IMR-90 (cell line): ENCODE results near the gene SPHK2. TPM values are rescaled to one million over a fixed set of nuclear protein-coding genes. Genes with fewer than 3 reads are reported as not detected.
A peak's percentile ranks its signal among the peaks of the same experiment; 100 is the strongest.

ENCODE experiments used
- ATAC-seq: fragments of 200-7000 bp; cut with Tn5 transposase; 2 replicates; pipeline ENCODE4 v1.9.1; 2020; ENCODE audit warnings: low read depth, mild to moderate bottlenecking, moderate library complexity
- BruUV-seq: library from RNA; stranded (reverse); fragments of 400-500 nt; replicated peaks from 2 replicates; lab custom pipeline; 2021; lab: Mats Ljungman, UMichigan
- CTCF ChIA-PET: fragments of 300-600 bp; formaldehyde crosslinking; extraction: SDS; loops from one replicate; lab custom pipeline; 2021; ENCODE audit warnings: antibody characterized with exemption; lab: Yijun Ruan, JAX
- POLR2A ChIA-PET: fragments of 300-600 bp; sonication (Branson Sonifier 250); formaldehyde crosslinking; loops from one replicate; lab custom pipeline; 2022; ENCODE audit warnings: antibody characterized with exemption; ENCODE audit not compliant: unreplicated experiment; lab: Charles Lee
- DNase-seq: peaks from one replicate; pipeline ENCODE4 v3.0.0; 2013
- H2AFZ ChIP-seq: replicated peaks from 2 replicates; pipeline ENCODE3; 2013; ENCODE audit warnings: low read length, mild to moderate bottlenecking; ENCODE audit not compliant: poor library complexity
- H2AK5ac ChIP-seq: 2 replicates; pipeline ENCODE4 v1.6.1; 2013; ENCODE audit warnings: low read depth, low read length, inconsistent platforms
- H2AK9ac ChIP-seq: replicated peaks from 2 replicates; pipeline ENCODE3; 2013; ENCODE audit warnings: mild to moderate bottlenecking, low read depth, low read length, moderate library complexity; ENCODE audit not compliant: poor library complexity
- H2BK120ac ChIP-seq: 2 replicates; pipeline ENCODE4 v1.6.1; 2013; ENCODE audit warnings: low read depth, low read length, inconsistent platforms
- H2BK15ac ChIP-seq: 3 replicates; pipeline ENCODE4 v1.6.1; 2013; ENCODE audit warnings: low read depth, low read length, inconsistent platforms
- H2BK20ac ChIP-seq: 2 replicates; pipeline ENCODE4 v1.6.1; 2013; ENCODE audit warnings: low read depth, mild to moderate bottlenecking, inconsistent platforms, low read length, moderate library complexity
- H2BK5ac ChIP-seq: 2 replicates; pipeline ENCODE4 v1.6.1; 2013; ENCODE audit warnings: mild to moderate bottlenecking, low read depth, low read length, inconsistent platforms; ENCODE audit not compliant: poor library complexity, severe bottlenecking
- H3K14ac ChIP-seq: replicated peaks from 2 replicates; pipeline ENCODE4 v1.6.1; 2013; ENCODE audit warnings: low read depth, low read length, inconsistent platforms
- H3K18ac ChIP-seq: 2 replicates; pipeline ENCODE4 v1.6.1; 2013; ENCODE audit warnings: low read depth, low read length, control low read depth
- H3K23ac ChIP-seq: 2 replicates; pipeline ENCODE4 v1.6.1; 2013; ENCODE audit warnings: low read depth, low read length, inconsistent platforms
- H3K27ac ChIP-seq: 2 replicates; pipeline ENCODE4 v1.5.1; 2013; ENCODE audit warnings: mild to moderate bottlenecking, control low read depth, low read length; ENCODE audit not compliant: insufficient read depth
- H3K27me3 ChIP-seq: 2 replicates; pipeline ENCODE4 v1.6.1; 2013; ENCODE audit warnings: low read length; ENCODE audit not compliant: control insufficient read depth, insufficient read depth
- H3K36me3 ChIP-seq: 2 replicates; pipeline ENCODE4 v1.6.1; 2013; ENCODE audit warnings: low read length, mixed read lengths; ENCODE audit not compliant: control insufficient read depth, insufficient read depth
- H3K4ac ChIP-seq: 2 replicates; pipeline ENCODE4 v1.6.1; 2013; ENCODE audit warnings: low read depth, low read length, inconsistent platforms
- H3K4me1 ChIP-seq: 2 replicates; pipeline ENCODE4 v1.6.1; 2013; ENCODE audit warnings: low read length, mixed read lengths; ENCODE audit not compliant: control insufficient read depth, insufficient read depth
- H3K4me2 ChIP-seq: 2 replicates; pipeline ENCODE4 v1.6.1; 2013; ENCODE audit warnings: low read depth, mild to moderate bottlenecking, control low read depth, low read length, moderate library complexity
- H3K4me3 ChIP-seq: 2 replicates; pipeline ENCODE4 v1.5.1; 2013; ENCODE audit warnings: low read depth, mild to moderate bottlenecking, control low read depth, low read length, moderate library complexity; ENCODE audit not compliant: insufficient read depth
- H3K56ac ChIP-seq: 2 replicates; pipeline ENCODE4 v1.6.1; 2013; ENCODE audit warnings: low read length, inconsistent platforms; ENCODE audit not compliant: insufficient read depth; ENCODE audit errors: extremely low read depth
- H3K79me1 ChIP-seq, 2 experiments: 2 replicates each; pipeline ENCODE4 v1.6.1; 2013; ENCODE audit warnings: low read length in 2 of 2, inconsistent platforms in 1 of 2, low read depth in 1 of 2
- H3K9ac ChIP-seq: 2 replicates; pipeline ENCODE4 v1.6.1; 2013; ENCODE audit warnings: low read depth, low read length, control low read depth
- H3K9me1 ChIP-seq: 2 replicates; pipeline ENCODE4 v1.6.1; 2013; ENCODE audit warnings: low read length, inconsistent platforms; ENCODE audit not compliant: insufficient read depth
- H3K9me3 ChIP-seq: 2 replicates; pipeline ENCODE4 v1.6.1; 2013; ENCODE audit warnings: low read length; ENCODE audit not compliant: control insufficient read depth, insufficient read depth
- H4K20me1 ChIP-seq: 2 replicates; pipeline ENCODE4 v1.6.1; 2013; ENCODE audit warnings: low read length, inconsistent platforms; ENCODE audit not compliant: insufficient read depth
- H4K5ac ChIP-seq: 2 replicates; pipeline ENCODE4 v1.6.1; 2013; ENCODE audit warnings: mild to moderate bottlenecking, low read depth, low read length, control low read depth
- H4K8ac ChIP-seq, 2 experiments: 2 replicates each; pipeline ENCODE4 v1.6.1; 2013; ENCODE audit warnings: low read depth in 2 of 2, low read length in 2 of 2, control low read depth in 1 of 2, inconsistent platforms in 1 of 2
- H4K91ac ChIP-seq: 2 replicates; pipeline ENCODE4 v1.6.1; 2013; ENCODE audit warnings: low read depth, low read length, inconsistent platforms; ENCODE audit not compliant: insufficient read depth
- BHLHE40 ChIP-seq: fragments of 150-350 bp; IDR thresholded peaks from 2 replicates; pipeline ENCODE4 v1.6.1; 2016; ENCODE audit warnings: mild to moderate bottlenecking, low read depth, low read length
- CHD1 ChIP-seq: IDR thresholded peaks from 2 replicates; pipeline ENCODE4 v1.6.1; 2012; ENCODE audit warnings: low read depth, low read length, improper control_type of control experiment
- CTCF ChIP-seq: conservative IDR thresholded peaks from 2 replicates; pipeline ENCODE4 v1.5.1; 2012; ENCODE audit warnings: mild to moderate bottlenecking, low read depth, low read length, improper control_type of control experiment
- MAFK ChIP-seq: IDR thresholded peaks from 2 replicates; pipeline ENCODE4 v1.6.1; 2012; ENCODE audit warnings: low read depth, low read length, improper control_type of control experiment
- MAZ ChIP-seq: IDR thresholded peaks from 2 replicates; pipeline ENCODE4 v1.6.1; 2012; ENCODE audit warnings: low read depth, mild to moderate bottlenecking, low read length, improper control_type of control experiment, moderate library complexity, borderline replicate concordance
- RCOR1 ChIP-seq: IDR thresholded peaks from 2 replicates; pipeline ENCODE4 v1.6.1; 2012; ENCODE audit warnings: mild to moderate bottlenecking, low read length, improper control_type of control experiment; ENCODE audit not compliant: insufficient replicate concordance
- USF2 ChIP-seq: fragments of 150-350 bp; IDR thresholded peaks from 2 replicates; pipeline ENCODE4 v1.6.1; 2017; ENCODE audit warnings: mild to moderate bottlenecking, antibody characterized with exemption, low read length, low read depth
- WGBS, 2 experiments: methylation state at CpG; one replicate each; pipeline versions ENCODE4 v1.1.5 to v1.1.7; 2013; ENCODE audit warnings: missing lambda C conversion rate in 2 of 2; ENCODE audit not compliant: insufficient read length in 1 of 2; ENCODE audit errors: extremely low coverage in 2 of 2; 5-methylcytosine and 5-hydroxymethylcytosine counted together
- dilution Hi-C: fragments of 300-500 bp; cut with HindIII; formaldehyde crosslinking; loops from one replicate; pipeline ENCODE4 v1.14.3; 2018; ENCODE audit warnings: low sequenced_read_pairs; ENCODE audit not compliant: unreplicated experiment
- in situ Hi-C: fragments of 300-500 bp; cut with MboI; formaldehyde crosslinking; loops from 3 replicates; pipeline ENCODE4 v1.14.3; 2019; ENCODE audit warnings: low sequenced_read_pairs, inconsistent platforms, mixed read lengths
- intact Hi-C: fragments of 100-400 bp; cut with micrococcal nuclease; formaldehyde crosslinking; loops from 2 replicates; pipeline ENCODE4 v1.10.0; 2022
- polyA plus RNA-seq, 3 experiments: library from polyadenylated mRNA; depleted of rRNA; stranded (reverse); fragments of >200 nt; gene quantifications; 2 replicates each; pipeline ENCODE4 v1.2.3, GENCODE V29; 2012; ENCODE audit warnings: low replicate concordance in 1 of 3
- total RNA-seq: library from RNA; depleted of rRNA; stranded (reverse); fragments of >200 nt; gene quantifications from 2 replicates; pipeline ENCODE4 v1.2.3, GENCODE V29; 2012

The SPHK2 gene
- total and polyA plus RNA-seq, 2 of the 4 experiments (the other 2 are of a cell fraction), result 1.6 to 9.9 TPM

GRCh38 chr19:48637449-48637947, 18.2 kb downstream of the SPHK2 start (continued):
- peak; percentile 88 for TF ChIP-seq USF2

GRCh38 chr19:48637948-48638830, 18.9 kb downstream of the SPHK2 start:
- peak overlapping the region; percentile 89 for H2BK15ac ChIP-seq
- peaks cover 4% of the 10 kb centered on the region; the same call in 1 of the 2 replicates for H4K20me1 ChIP-seq
- peak overlapping the region; percentile 84; the same call in 1 of the 2 replicates for H3K56ac ChIP-seq
- no TSS peak for BruUV-seq
- CTCF ChIA-PET, result no interaction called here
- peak overlapping the region; percentile 43 to 98 for H4K8ac ChIP-seq
- dilution Hi-C loops (no loop called here), in situ Hi-C loops (no loop called here), intact Hi-C loops (no loop called here)
- TF ChIP-seq RCOR1, result no peak
- TF ChIP-seq MAFK, result no peak
- TF ChIP-seq CHD1, result peak; percentile 91; the same call in 1 of the 2 replicates
- TF ChIP-seq CTCF, result peak; percentile 27; the same call in 1 of the 2 replicates
- no peak for TF ChIP-seq USF2
- TF ChIP-seq BHLHE40, result peak; percentile 97
- TF ChIP-seq MAZ, result peak; percentile 27; the same call in 1 of the 2 replicates
- H3K4ac ChIP-seq, result peak overlapping the region; percentile 96
- H2BK120ac ChIP-seq, result peak overlapping the region; percentile 95
- H3K27me3 ChIP-seq, result no peaks in the 10 kb centered on the region
- peak overlapping the region; percentile 81 for H3K27ac ChIP-seq
- peak overlapping the region; percentile 77 for H4K91ac ChIP-seq
- H2AK5ac ChIP-seq, result peak overlapping the region; percentile 95
- H3K4me3 ChIP-seq, result peak overlapping the region; percentile 48
- WGBS, 2 experiments, result 37% methylated on average over 4 of the region's 29 CpGs; no CpG with 5 or more reads in 1 of the 2 experiments
- H2BK20ac ChIP-seq, result peak overlapping the region; percentile 96
- H3K4me1 ChIP-seq, result peaks cover 21% of the 10 kb centered on the region
- peaks cover 21% of the 10 kb centered on the region for H3K9me1 ChIP-seq
- ATAC-seq (peak; percentile 45), DNase-seq (peak; percentile 96)
- peaks cover 0 to 18% of the 10 kb centered on the region in 2 experiments; a peak in 3 of 4 replicates for H3K79me1 ChIP-seq
- peak overlapping the region; percentile 60 for H3K9ac ChIP-seq
- H2BK5ac ChIP-seq, result peak overlapping the region; percentile 76
- H3K23ac ChIP-seq, result peak overlapping the region; percentile 93
- H3K9me3 ChIP-seq, result no peaks in the 10 kb centered on the region
- H3K36me3 ChIP-seq, result no peaks in the 10 kb centered on the region; the same call in 1 of the 2 replicates
- peak overlapping the region; percentile 71 for H3K18ac ChIP-seq
- H3K14ac ChIP-seq, result peak overlapping the region; percentile 99
- peak overlapping the region; percentile 95 for H2AFZ ChIP-seq
- H3K4me2 ChIP-seq, result peak overlapping the region; percentile 65
- POLR2A ChIA-PET, result interaction anchor here (0.5 kb wide), 1 partner anchor 60 kb away, joined by 3 read pairs; no protein-coding TSS in a partner anchor
- H4K5ac ChIP-seq, result peak overlapping the region; percentile 82
- peak overlapping the region; percentile 89 for H2AK9ac ChIP-seq
